Measurements from ENCODE around the gene NELL1. TPM values are rescaled to one million over a fixed set of nuclear protein-coding genes. Genes with fewer than 3 reads are reported as not detected.

NELL1 gene
- total RNA-seq, 1 experiment from 2014 or later: 0.22 TPM

GRCh38 chr11:21229224-21229623 is 559.8 kb downstream of the NELL1 start:
- no peaks in the 10 kb centered on the region for H3K27me3 ChIP-seq (ENCODE audit: insufficient read depth, low read length)
- no peaks in the 10 kb centered on the region; the same call in 1 of the 2 replicates for H3K4me1 ChIP-seq (ENCODE audit: insufficient read depth, low read length)
- H3K27ac ChIP-seq (ENCODE audit: insufficient read length, low read depth, low read length): no peak overlapping the region
- H3K23ac ChIP-seq (ENCODE audit: insufficient read length, low read depth, low read length): no peak overlapping the region
- H2BK20ac ChIP-seq (ENCODE audit: low read depth, low read length, poor library complexity, severe bottlenecking): no peak overlapping the region
- H2AFZ ChIP-seq (ENCODE audit: low read length): no peak overlapping the region
- H3K79me2 ChIP-seq (ENCODE audit: insufficient read depth, low read length): no peaks in the 10 kb centered on the region
- no peak overlapping the region for H3K56ac ChIP-seq (ENCODE audit: insufficient read length, low read depth, low read length)
- no peak overlapping the region for H3K4me2 ChIP-seq (ENCODE audit: insufficient read depth, insufficient read length, low read length)
- no peak overlapping the region for H4K5ac ChIP-seq (ENCODE audit: insufficient read length, low read depth, low read length)
- no peak overlapping the region for H2BK15ac ChIP-seq (ENCODE audit: low read depth, low read length)
- H2BK5ac ChIP-seq (ENCODE audit: insufficient read length, low read length): no peak overlapping the region
- no peaks in the 10 kb centered on the region for H4K20me1 ChIP-seq (ENCODE audit: control insufficient read depth, insufficient read depth, insufficient read length)
- no peak overlapping the region for H4K8ac ChIP-seq (replicated peaks; ENCODE audit: insufficient read length, low read depth, low read length)
- no CpG with 5 or more reads among the region's 9 CpGs for WGBS (ENCODE audit: extremely low coverage, insufficient read length, low lambda C conversion rate)
- no peak overlapping the region for H3K4ac ChIP-seq (ENCODE audit: low read depth, low read length)
- no peak for TF ChIP-seq CTCF (conservative IDR thresholded peaks at IDR 0.05)
- no peaks in the 10 kb centered on the region for H3K79me1 ChIP-seq (ENCODE audit: insufficient read depth, low read depth, low read length, poor library complexity, severe bottlenecking)
- Mint-ChIP-seq H3K27me3 (ENCODE audit: low read depth) (no peaks in the 10 kb centered on the region; the same call in 1 of the 2 replicates), H3K9me3 (no peaks in the 10 kb centered on the region; a peak in 1 of 5 replicates), H3K4me3 (no peak overlapping the region), H3K27ac (no peak overlapping the region), H3K4me1 (no peaks in the 10 kb centered on the region; a peak in 1 of 4 replicates), H3K36me3 (ENCODE audit: insufficient read depth in 1 of 3, low read depth in 3 of 3) (no peaks in the 10 kb centered on the region)
- no peak overlapping the region for H2BK120ac ChIP-seq (ENCODE audit: low read depth, low read length, poor library complexity, severe bottlenecking)
- H4K91ac ChIP-seq (ENCODE audit: insufficient read length, low read depth, low read length): no peak overlapping the region
- no peaks in the 10 kb centered on the region for H3K23me2 ChIP-seq (ENCODE audit: insufficient read length, low read depth, low read length, poor library complexity, severe bottlenecking)
- DNase-seq: no peak
- H2AK5ac ChIP-seq (ENCODE audit: insufficient read length, low read length): no peak overlapping the region
- H3K9me3 ChIP-seq (ENCODE audit: control insufficient read depth, low read depth, low read length): no peaks in the 10 kb centered on the region
- no peak overlapping the region for H3K9ac ChIP-seq (ENCODE audit: extremely low read depth, insufficient read length, low read length)
- H3T11ph ChIP-seq (ENCODE audit: low read length): no peak overlapping the region
- no peak overlapping the region for H2BK12ac ChIP-seq (ENCODE audit: insufficient read length, low read depth, low read length)
- no peak overlapping the region for H3K14ac ChIP-seq (ENCODE audit: insufficient read depth, low read length)
- no peak overlapping the region for H3K18ac ChIP-seq (ENCODE audit: insufficient read length, low read depth, low read length)

All from H9 (cell line).